GM04504 (cell line): Measurements from ENCODE around the gene C1RL.
A peak's percentile ranks its signal among the peaks of the same experiment; 100 is the strongest.
"Not testable (repeated sequence)": the region's sequence is repeated elsewhere in the genome, so short reads cannot be mapped to it uniquely, and the experiment has no call there.

Source experiments
- DNase-seq: peaks from one replicate; pipeline ENCODE4 v3.0.0-alpha.2; 2012; ENCODE audit warnings: low read depth

The C1RL gene

GRCh38 chr12:7061596-7061995 is 47.4 kb downstream of the C1RL start:
- DNase-seq, result no peak

- no peak for DNase-seq
Observed at GRCh38 chr12:7061138-7061537, 47.9 kb downstream of the C1RL start.

GRCh38 chr12:7060353-7060954 is 48.6 kb downstream of the C1RL start, which contains the start of gene C1S:
Gene C1S, plus strand, starts transcription at chr12:7060718. Its CDS starts 1,195 bp downstream, at chr12:7061913.
- DNase-seq, result peak; percentile 98

- DNase-seq, result no peak
Observed at GRCh38 chr12:7059780-7060179, 49.2 kb downstream of the C1RL start.

GRCh38 chr12:7058850-7059395 is 50.1 kb downstream of the C1RL start:
- DNase-seq, result no peak

- no peak for DNase-seq
Observed at GRCh38 chr12:7058163-7058845, 50.7 kb downstream of the C1RL start.

GRCh38 chr12:7055736-7056135 is 53.3 kb downstream of the C1RL start:
- DNase-seq, result not testable (repeated sequence)

- no peak for DNase-seq
Observed at GRCh38 chr12:7054925-7055324, 54.1 kb downstream of the C1RL start.

- not testable (repeated sequence) for DNase-seq
Observed at GRCh38 chr12:7049973-7050372, 59.0 kb downstream of the C1RL start.

- not testable (repeated sequence) for DNase-seq
Observed at GRCh38 chr12:7049445-7049951, 59.5 kb downstream of the C1RL start.

- DNase-seq, result no peak
Observed at GRCh38 chr12:7047306-7047705, 61.7 kb downstream of the C1RL start.

- DNase-seq, result no peak
Observed at GRCh38 chr12:7046383-7047105, 62.5 kb downstream of the C1RL start.

- no peak for DNase-seq
Observed at GRCh38 chr12:7045913-7046312, 63.1 kb downstream of the C1RL start.
